Endothelial cell of umbilical vein (primary cell): ENCODE measurements around the gene NIN. TPM values are rescaled to one million over a fixed set of nuclear protein-coding genes. Genes with fewer than 3 reads are reported as not detected.

Experiments
- BruUV-seq: library from RNA; stranded (reverse); fragments of 400-500 nt; replicated peaks from 2 replicates; lab custom pipeline; 2021; lab: Mats Ljungman, UMichigan
- CTCF ChIA-PET: fragments of 300-600, 350-600 bp; sonication (Branson Sonifier 250); formaldehyde crosslinking; loops from one replicate; lab custom pipeline; 2021; ENCODE audit warnings: antibody characterized with exemption, inconsistent platforms; lab: Charles Lee
- POLR2A ChIA-PET: fragments of 300-600, 350-600 bp; sonication (Branson Sonifier 250); formaldehyde crosslinking; loops from one replicate; lab custom pipeline; 2021; ENCODE audit warnings: antibody characterized with exemption, inconsistent platforms; lab: Charles Lee
- DNase-seq: peaks from one replicate; pipeline ENCODE4 v3.0.0-alpha.2; 2011; ENCODE audit warnings: low read depth, low spot score
- FAIRE-seq: peaks from 2 replicates; lab custom pipeline; 2011; peaks lifted over from hg19 to GRCh38; lab: Jason Lieb, UNC
- H2AFZ ChIP-seq: 2 replicates; pipeline ENCODE4 v1.6.0; 2012; ENCODE audit warnings: low read depth, low read length, control low read depth, inconsistent platforms
- H3K27ac ChIP-seq: 2 replicates; pipeline ENCODE4 v1.5.1; 2011; ENCODE audit warnings: low read depth, mild to moderate bottlenecking, control low read depth, low read length, moderate library complexity; ENCODE audit not compliant: insufficient read depth
- H3K27me3 ChIP-seq, 2 experiments: 2 replicates each; pipeline versions ENCODE4 v1.6.0 to v1.6.1; 2011; ENCODE audit warnings: low read length in 2 of 2, mixed read lengths in 1 of 2; ENCODE audit not compliant: control insufficient read depth in 2 of 2, insufficient read depth in 2 of 2
- H3K36me3 ChIP-seq, 2 experiments: 2 replicates in 1 of 2; 3 replicates in 1 of 2; pipeline ENCODE4 v1.5.1; 2011; ENCODE audit warnings: low read length in 2 of 2, mild to moderate bottlenecking in 1 of 2, moderate library complexity in 1 of 2; ENCODE audit not compliant: control insufficient read depth in 2 of 2, insufficient read depth in 2 of 2; ENCODE audit errors: extremely low read depth in 1 of 2
- H3K4me1 ChIP-seq: 3 replicates; pipeline ENCODE4 v1.5.1; 2011; ENCODE audit warnings: mild to moderate bottlenecking, low read length; ENCODE audit not compliant: control insufficient read depth, insufficient read depth; ENCODE audit errors: extremely low read depth
- H3K4me2 ChIP-seq: 2 replicates; pipeline ENCODE4 v1.6.1; 2011; ENCODE audit warnings: low read length, control low read depth, mixed read lengths; ENCODE audit not compliant: insufficient read depth
- H3K4me3 ChIP-seq, 3 experiments: fragments of 200-600 bp in 1 of 3; sonication (generic), shearing (Covaris generic) in 1 of 3; replicated peaks in 1 of 3; 2 replicates each; pipeline ENCODE4 v1.5.1; 2011 to 2016; ENCODE audit warnings: control low read depth in 3 of 3, low read length in 3 of 3, mild to moderate bottlenecking in 2 of 3, inconsistent platforms in 1 of 3, low read depth in 1 of 3, moderate library complexity in 1 of 3; ENCODE audit not compliant: insufficient read depth in 1 of 3
- H3K79me2 ChIP-seq: 2 replicates; pipeline ENCODE4 v1.6.0; 2012; ENCODE audit warnings: low read length, inconsistent platforms; ENCODE audit not compliant: control insufficient read depth, insufficient read depth
- H3K9ac ChIP-seq: replicated peaks from 2 replicates; pipeline ENCODE3; 2011; ENCODE audit warnings: low read length, control low read depth; ENCODE audit not compliant: insufficient read depth; ENCODE audit errors: extremely low read depth
- H3K9me1 ChIP-seq: replicated peaks from 3 replicates; pipeline ENCODE4 v1.6.0; 2011; ENCODE audit warnings: mild to moderate bottlenecking, low read length; ENCODE audit not compliant: control insufficient read depth, insufficient read depth; ENCODE audit errors: extremely low read depth
- H3K9me3 ChIP-seq: replicated peaks from 2 replicates; pipeline ENCODE4 v1.5.1; 2012; ENCODE audit warnings: low read length, inconsistent platforms; ENCODE audit not compliant: control insufficient read depth, insufficient read depth
- H4K20me1 ChIP-seq: replicated peaks from 2 replicates; pipeline ENCODE3; 2011; ENCODE audit warnings: mild to moderate bottlenecking, low read length; ENCODE audit not compliant: control insufficient read depth, insufficient read depth; ENCODE audit errors: extremely low read depth
- EZH2 ChIP-seq: IDR thresholded peaks from 2 replicates; pipeline ENCODE4 v1.6.1; 2012; ENCODE audit warnings: borderline replicate concordance, low read depth, mild to moderate bottlenecking, moderate library complexity, low read length, inconsistent platforms; ENCODE audit not compliant: severe bottlenecking
- FOS ChIP-seq: IDR thresholded peaks from 2 replicates; pipeline ENCODE4 v1.6.1; 2011; ENCODE audit warnings: mild to moderate bottlenecking, low read length, moderate library complexity, borderline replicate concordance; ENCODE audit not compliant: insufficient read depth
- GATA2 ChIP-seq: IDR thresholded peaks from 2 replicates; pipeline ENCODE4 v1.7.0; 2011; ENCODE audit warnings: low read depth, mild to moderate bottlenecking, moderate library complexity, mixed read lengths, low read length; ENCODE audit not compliant: insufficient read length, insufficient read depth
- JUN ChIP-seq: IDR thresholded peaks from 2 replicates; pipeline ENCODE4 v1.6.1; 2011; ENCODE audit warnings: borderline replicate concordance, low read depth; ENCODE audit not compliant: insufficient read length, insufficient read depth
- MYC ChIP-seq: IDR thresholded peaks from one replicate; pipeline ENCODE4 v1.6.1; 2011; ENCODE audit warnings: mild to moderate bottlenecking, low read depth, low read length
- POLR2AphosphoS5 ChIP-seq: IDR thresholded peaks from 2 replicates; pipeline ENCODE4 v1.6.1; 2012; ENCODE audit warnings: low read depth, mild to moderate bottlenecking, control low read depth, low read length, moderate library complexity; ENCODE audit not compliant: insufficient read depth
- dilution Hi-C: fragments of 300-500 bp; cut with MboI; formaldehyde crosslinking; loops from one replicate; pipeline ENCODE4 v1.15.0; 2019; ENCODE audit warnings: low sequenced_read_pairs; ENCODE audit not compliant: extremely low pct_ligation_motif_present
- intact Hi-C: fragments of 100-400 bp; cut with micrococcal nuclease; formaldehyde crosslinking; loops from one replicate; pipeline ENCODE4 v1.10.0; 2022
- polyA plus RNA-seq, 4 experiments: library from polyadenylated mRNA; depleted of rRNA in 3 of 4; stranded (reverse) in 3 of 4; unstranded in 1 of 4; fragments of >200 nt; gene quantifications; 2 replicates each; pipeline versions ENCODE4 v1.2.1 to v1.2.3, GENCODE V29; 2011 to 2012; ENCODE audit warnings: missing spikeins in 1 of 4
- total RNA-seq: library from RNA; stranded (reverse); gene quantifications from 2 replicates; pipeline ENCODE4 v1.2.3, GENCODE V29; 2021
- TF ChIP-seq, protein P1 (sequence below), 2 donors: IDR thresholded peaks; 1 replicate in 1 of 2; 2 replicates in 1 of 2; pipeline ENCODE4 v1.5.1; 2011; ENCODE audit warnings: low read length in 2 of 2, mild to moderate bottlenecking in 2 of 2, moderate library complexity in 2 of 2, control low read depth in 1 of 2, inconsistent platforms in 1 of 2, low read depth in 1 of 2; ENCODE audit not compliant: insufficient read depth in 1 of 2; ENCODE audit errors: extremely low read depth in 1 of 2

NIN gene
- total and polyA plus RNA-seq, 2 donors (not counting 3 experiments of a cell fraction or from before 2014, with no cell fraction given) = 7.1 to 76.3 TPM

DNA sequence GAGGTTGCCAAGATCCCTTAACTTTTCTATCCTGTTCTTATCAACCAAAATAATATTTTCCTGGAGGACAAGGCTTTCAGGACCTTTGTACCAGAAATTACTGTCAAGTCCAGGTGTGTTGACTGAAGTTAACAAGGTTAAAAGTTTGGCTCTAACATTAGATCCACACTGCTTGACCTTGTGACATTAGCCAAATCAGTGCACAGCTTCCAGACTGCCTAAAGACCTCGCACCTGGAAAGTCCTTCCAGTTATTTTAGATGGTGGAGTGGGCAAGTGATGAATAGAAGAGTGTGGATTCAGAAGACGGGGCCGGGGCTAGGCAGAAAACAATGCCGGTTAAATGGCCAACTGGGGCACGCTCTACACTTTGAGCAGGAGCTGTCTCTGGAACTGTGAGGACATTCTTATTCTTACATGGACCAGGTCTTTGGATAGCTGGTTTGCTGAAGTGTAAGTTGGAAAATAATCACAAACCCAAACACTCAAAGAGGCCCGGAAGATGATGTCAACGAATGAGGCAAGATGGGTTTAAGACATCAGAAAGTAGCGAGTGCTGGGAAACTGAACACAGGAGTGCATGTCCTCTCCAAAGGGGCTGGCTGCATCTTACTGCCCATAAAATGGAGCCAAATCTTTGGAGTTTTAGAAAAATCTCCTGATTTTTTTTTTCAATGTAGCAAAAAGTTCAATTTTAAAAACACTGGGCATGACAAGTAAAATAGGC, 56.3 kb downstream of the NIN start:
- dilution Hi-C loops = no loop called here

More for the DNA sequence above, 56.3 kb downstream of the NIN start:
- Histone ChIP-seq H3K4me3 (no peak overlapping the region), H3K27me3 (no peaks in the 10 kb centered on the region), H3K4me2 (peak overlapping the region; percentile 78), H3K79me2 (no peaks in the 10 kb centered on the region), H3K36me3 (peaks cover 12 to 24% of the 10 kb centered on the region in 2 experiments), H3K4me1 (peaks cover 32% of the 10 kb centered on the region), H2AFZ (peak overlapping the region; percentile 5), H3K9me3 (no peaks in the 10 kb centered on the region), H3K27ac (peak overlapping the region; percentile 71), H4K20me1 (no peaks in the 10 kb centered on the region), H3K9me1 (no peaks in the 10 kb centered on the region), H3K9ac (peak overlapping the region; percentile 18)
- CTCF ChIA-PET = interaction anchor here (0.7 to 6.1 kb wide), 33 partner anchors 10 to 245 kb away, joined by 3 to 140 read pairs (median 6); partner anchors contain the start of gene ATL1
- DNase-seq (no peak), FAIRE-seq (peak; percentile 12)
- BruUV-seq = TSS peak; percentile 75
- intact Hi-C loops = loop anchor here (1.0 to 5.0 kb wide), 3 partner anchors 107 to 452 kb away; partner anchors contain the start of gene SAV1
- TF ChIP-seq JUN (no peak), GATA2 (no peak), POLR2AphosphoS5 (no peak), FOS (no peak), EZH2 (no peak), MYC (no peak)
- TF ChIP-seq, protein P1, sequence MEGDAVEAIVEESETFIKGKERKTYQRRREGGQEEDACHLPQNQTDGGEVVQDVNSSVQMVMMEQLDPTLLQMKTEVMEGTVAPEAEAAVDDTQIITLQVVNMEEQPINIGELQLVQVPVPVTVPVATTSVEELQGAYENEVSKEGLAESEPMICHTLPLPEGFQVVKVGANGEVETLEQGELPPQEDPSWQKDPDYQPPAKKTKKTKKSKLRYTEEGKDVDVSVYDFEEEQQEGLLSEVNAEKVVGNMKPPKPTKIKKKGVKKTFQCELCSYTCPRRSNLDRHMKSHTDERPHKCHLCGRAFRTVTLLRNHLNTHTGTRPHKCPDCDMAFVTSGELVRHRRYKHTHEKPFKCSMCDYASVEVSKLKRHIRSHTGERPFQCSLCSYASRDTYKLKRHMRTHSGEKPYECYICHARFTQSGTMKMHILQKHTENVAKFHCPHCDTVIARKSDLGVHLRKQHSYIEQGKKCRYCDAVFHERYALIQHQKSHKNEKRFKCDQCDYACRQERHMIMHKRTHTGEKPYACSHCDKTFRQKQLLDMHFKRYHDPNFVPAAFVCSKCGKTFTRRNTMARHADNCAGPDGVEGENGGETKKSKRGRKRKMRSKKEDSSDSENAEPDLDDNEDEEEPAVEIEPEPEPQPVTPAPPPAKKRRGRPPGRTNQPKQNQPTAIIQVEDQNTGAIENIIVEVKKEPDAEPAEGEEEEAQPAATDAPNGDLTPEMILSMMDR (IDR thresholded peaks at IDR 0.05; ENCODE audit: extremely low read depth in 1 of 2, insufficient read depth in 1 of 2, low read depth in 1 of 2, low read length in 2 of 2) = no peak
- POLR2A ChIA-PET = interaction anchor here (1.1 kb wide), 1 partner anchor 86 kb away, joined by 3 read pairs; no protein-coding TSS in a partner anchor
